D341Med (cell line): ENCODE results near the gene MAPK4.

Experiments
- DNase-seq: peaks from one replicate; pipeline ENCODE4 v3.0.0; 2012; ENCODE audit warnings: low spot score

MAPK4 gene

GRCh38 chr18:50624981-50625380, 65.1 kb downstream of the MAPK4 start:
- DNase-seq = no peak

GRCh38 chr18:50626317-50626716, 66.4 kb downstream of the MAPK4 start:
- DNase-seq = no peak

GRCh38 chr18:50627594-50628532, 68.0 kb downstream of the MAPK4 start:
- no peak for DNase-seq

DNA sequence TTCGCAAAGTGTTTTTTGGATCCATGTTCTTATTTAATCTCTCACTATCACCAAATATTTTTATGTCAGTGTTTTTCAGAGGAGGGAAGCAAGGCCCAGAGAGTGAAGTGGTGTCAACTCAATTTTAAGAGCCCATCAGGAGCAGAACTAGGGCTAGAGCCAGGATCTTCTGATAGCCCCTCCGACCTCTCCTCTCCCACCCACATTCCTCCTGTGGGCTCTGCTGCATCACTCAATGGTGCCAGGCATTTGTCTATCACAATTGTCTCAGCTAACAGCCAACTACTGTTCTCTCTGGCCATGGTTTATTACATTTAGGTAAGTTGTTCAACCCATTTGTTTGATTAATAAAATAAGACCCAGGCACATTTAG, 68.6 kb downstream of the MAPK4 start:
- no peak for DNase-seq

DNA sequence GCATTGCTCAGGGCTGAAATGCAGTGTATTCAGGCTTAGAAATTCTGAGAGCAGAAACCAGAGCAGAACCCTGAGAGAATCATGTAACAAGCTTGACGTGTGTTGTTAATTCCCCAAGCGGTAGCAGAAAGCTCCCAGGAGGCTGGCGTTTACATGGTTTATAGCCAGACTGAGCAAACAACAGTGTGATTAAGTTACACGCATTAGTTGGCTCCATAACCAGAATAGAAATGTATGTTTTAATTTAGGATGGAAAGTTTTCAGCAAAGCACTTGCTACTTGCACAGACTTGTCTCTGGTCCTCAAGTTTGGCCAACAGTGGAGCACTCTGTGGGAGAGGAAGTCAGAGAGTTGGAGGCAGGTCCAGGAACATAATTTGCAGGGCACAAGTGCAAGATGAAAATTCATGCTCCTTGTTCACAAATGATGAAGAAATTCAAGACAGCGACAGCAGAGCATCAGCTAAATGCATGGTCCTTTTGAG, 69.3 kb downstream of the MAPK4 start:
- DNase-seq = no peak

GRCh38 chr18:50630895-50631294, 71.0 kb downstream of the MAPK4 start:
- no peak for DNase-seq

DNA sequence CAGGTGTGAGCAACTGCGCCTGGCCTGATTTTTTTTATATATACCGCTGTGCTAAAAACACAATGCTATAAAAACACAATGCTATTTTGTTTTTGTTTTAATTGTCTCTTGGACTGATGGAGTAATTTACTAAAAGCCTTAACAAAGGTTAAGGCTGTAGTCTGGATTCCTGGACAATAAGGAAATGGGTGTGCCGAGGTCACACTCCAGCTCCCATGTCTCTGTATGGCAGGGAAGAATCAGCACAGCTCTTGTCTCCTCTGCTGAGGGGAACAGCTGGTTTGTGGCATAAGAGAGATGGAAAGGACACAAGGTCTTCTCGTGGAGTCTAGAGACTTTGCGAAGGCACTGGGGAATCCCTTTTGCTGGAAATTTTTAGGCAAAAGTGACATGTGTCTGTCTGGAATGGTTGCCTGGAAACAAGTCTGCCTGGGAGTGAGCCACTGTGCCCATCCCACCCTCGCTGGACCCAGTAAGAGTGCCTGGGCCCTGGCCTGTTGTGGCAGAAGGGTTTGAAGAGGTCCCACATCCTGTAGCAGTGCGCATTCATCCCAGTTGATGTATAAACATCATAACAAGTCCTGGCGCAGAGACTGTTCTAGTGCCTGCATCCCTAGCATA, 73.1 kb downstream of the MAPK4 start:
- no peak for DNase-seq

- DNase-seq = no peak
Measured at GRCh38 chr18:50633992-50634391, 74.1 kb downstream of the MAPK4 start.

GRCh38 chr18:50636366-50637057, 76.6 kb downstream of the MAPK4 start:
- DNase-seq = no peak

- no peak for DNase-seq
Measured at GRCh38 chr18:50638016-50638883, 78.4 kb downstream of the MAPK4 start.

DNA sequence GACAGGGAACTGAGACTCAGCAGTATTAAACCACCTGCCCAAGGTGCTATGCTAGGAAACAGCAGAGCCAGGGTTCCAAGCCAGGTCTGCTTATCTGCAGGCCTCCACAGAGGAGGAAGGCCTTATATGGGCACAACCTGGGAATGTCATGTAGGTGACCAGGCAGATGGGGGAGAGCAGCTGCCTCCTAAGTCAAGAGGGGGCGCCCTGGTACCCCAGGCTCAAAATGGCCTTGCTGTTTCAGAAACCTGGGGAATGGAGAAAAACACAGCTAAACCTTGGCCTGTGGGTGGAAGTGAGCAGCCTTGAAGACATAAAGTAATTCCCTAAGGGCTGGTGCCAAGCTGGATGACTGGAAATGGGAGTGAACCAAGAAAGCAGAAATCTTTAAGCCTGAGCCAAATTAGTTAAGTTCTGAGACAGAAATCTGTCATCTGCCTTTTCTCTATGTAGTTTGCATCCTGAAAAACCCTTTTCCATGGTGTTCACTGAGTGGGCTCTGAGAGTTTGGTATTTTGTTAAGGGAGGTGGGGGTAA, 79.1 kb downstream of the MAPK4 start:
- DNase-seq = no peak

DNA sequence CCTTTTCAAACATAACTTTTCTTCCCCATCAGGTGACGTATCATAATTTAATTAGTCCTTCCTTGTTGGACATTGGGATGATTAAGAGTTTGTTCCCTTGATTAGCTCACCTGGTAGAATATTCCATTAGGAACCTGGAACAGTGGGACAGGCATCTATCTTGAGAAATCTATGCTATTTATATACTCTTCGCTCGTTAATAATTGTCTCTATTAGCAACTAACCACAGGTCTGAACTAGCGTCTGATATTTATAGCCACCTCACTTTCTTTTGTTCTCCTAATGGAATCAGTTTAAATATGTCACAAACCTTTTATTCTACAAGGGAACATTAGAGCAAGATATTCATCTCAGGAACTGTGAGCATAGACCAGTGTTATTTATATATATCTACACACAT, 79.8 kb downstream of the MAPK4 start:
- DNase-seq = no peak

- DNase-seq = no peak
Measured at GRCh38 chr18:50642439-50642838, 82.6 kb downstream of the MAPK4 start.

- DNase-seq = no peak
Measured at GRCh38 chr18:50644146-50644545, 84.3 kb downstream of the MAPK4 start.

GRCh38 chr18:50644807-50645206, 84.9 kb downstream of the MAPK4 start:
- DNase-seq = no peak

DNA sequence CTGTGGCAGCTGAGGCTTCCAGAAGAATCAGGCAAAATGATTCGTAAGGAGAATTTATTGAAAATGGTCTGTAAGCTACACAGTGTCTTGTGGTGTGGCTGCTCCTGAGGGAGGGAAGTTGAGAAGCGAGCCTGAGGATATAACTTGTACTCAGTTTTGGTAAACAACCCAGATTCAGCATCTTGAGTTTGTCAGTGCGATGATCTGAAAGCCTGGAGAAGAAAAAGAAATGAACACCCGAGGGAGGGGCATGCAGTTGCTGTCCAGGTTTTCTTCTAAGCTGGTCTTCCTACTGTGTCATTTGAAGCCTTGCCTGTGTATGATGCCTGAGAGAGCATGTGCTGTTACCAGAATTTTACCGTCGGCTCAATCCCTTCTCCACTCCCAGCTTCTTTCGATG, 87.3 kb downstream of the MAPK4 start:
- DNase-seq = no peak

DNA sequence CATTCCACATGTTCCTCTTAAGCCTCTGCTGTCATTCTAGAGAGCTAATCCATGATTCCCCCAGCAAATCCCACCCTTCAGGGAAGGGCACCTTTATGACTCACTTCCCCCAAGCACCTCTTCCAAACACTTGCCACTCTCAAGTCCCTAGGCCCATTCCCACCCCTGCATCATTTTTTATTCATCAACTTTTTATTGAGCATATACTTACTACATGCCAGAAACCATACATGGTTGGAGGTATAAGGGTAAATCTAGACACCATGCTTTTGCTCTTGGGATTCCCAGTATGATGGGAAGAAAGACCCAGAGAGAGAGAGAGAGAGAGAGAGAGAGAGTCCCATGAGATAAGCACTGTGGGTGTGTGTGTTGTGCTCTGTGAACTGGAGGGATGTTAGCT, 87.9 kb downstream of the MAPK4 start:
- DNase-seq = no peak

DNA sequence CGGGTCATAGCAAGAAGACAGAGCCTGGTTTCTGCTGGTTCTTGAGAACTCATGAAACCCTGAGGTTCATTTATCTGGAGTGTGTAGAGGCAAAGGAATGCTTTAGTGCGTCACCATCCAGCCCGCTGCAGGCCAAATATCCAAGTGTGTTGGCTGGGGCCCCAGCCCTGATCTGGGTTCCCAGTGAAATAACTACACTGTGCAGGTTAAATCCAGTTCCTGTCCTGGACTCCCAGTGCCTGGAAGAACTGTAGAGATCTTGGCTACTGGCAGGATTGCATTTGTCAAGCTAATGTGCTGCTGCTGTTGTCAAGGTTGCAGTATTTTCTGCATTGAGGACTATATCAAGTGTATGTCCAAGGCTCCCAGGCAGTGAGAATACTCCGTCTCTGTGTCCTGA, 89.9 kb downstream of the MAPK4 start:
- DNase-seq = no peak

DNA sequence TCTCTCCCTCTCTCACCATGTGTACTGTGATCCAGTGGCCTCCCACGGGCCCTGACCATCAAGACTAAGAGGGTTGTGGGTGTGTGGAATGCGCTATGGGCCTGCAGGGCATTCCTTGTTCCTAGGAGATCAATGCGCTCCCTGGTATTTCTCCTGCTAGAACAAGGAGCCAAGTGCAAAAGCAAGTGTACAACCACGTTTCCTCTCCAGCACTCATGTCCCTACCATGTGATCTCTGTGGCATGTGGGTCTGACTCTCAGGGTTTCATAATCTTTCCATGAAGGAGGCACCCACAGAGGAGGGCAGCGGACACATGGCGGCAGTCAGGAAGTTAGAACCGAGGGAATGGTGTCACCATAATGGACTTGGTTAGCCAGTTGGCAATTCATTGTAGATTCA, 91.4 kb downstream of the MAPK4 start:
- no peak for DNase-seq

DNA sequence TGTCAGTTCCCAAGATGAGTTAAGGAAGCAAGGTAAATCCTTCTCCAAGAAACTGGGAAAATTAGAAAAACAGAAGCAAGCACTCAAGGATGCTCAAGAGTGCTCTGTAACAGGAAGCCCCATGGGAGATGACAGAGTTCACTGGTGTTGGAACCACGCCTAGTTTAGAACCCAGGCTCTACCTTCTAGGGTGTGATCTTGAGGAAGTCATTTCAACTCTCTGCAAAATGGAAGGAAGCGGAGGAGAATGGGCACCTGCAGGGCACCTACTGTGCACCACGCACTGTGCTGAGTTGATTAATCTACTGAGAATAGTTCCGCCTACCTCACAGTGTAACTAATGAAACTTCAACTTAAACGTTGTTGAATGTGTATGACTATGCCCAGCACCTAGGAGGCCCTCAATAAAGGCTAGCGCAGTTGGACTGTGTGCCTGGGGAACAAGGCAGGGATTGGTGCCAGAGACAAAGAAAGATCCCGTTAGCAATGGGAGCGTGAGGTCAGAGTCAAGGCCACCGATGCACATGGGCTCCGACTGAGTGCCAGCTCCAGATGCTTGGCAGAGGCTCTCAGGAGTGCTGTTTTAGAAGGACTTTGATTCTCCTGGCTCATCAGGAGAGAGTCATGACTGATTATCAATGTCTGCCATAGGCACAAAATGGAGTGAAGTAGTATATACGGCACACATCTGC, 93.7 kb downstream of the MAPK4 start:
- DNase-seq = no peak

GRCh38 chr18:50654211-50654610, 94.3 kb downstream of the MAPK4 start:
- DNase-seq = no peak
